KMS-11 (cell line): ENCODE results near the gene TADA3.

ENCODE experiments used
- H2AFZ ChIP-seq: fragments of 200-600 bp; sonication (generic); 2 replicates; pipeline ENCODE4 v1.6.1; 2016; ENCODE audit warnings: antibody characterized with exemption, mixed run types, low read depth
- H3K27ac ChIP-seq: fragments of 200-600 bp; sonication (generic); 2 replicates; pipeline ENCODE4 v1.6.1; 2016; ENCODE audit warnings: mild to moderate bottlenecking, mixed run types
- H3K27me3 ChIP-seq: fragments of 200-600 bp; sonication (generic); 2 replicates; pipeline ENCODE4 v1.6.1; 2017; ENCODE audit warnings: mild to moderate bottlenecking, low read depth, mixed run types, moderate library complexity; ENCODE audit not compliant: insufficient read depth
- H3K36me3 ChIP-seq: fragments of 200-600 bp; sonication (generic); 2 replicates; pipeline ENCODE4 v1.6.1; 2017; ENCODE audit warnings: mild to moderate bottlenecking, mixed run types; ENCODE audit not compliant: insufficient read depth
- H3K4me1 ChIP-seq: fragments of 200-600 bp; sonication (generic); 2 replicates; pipeline ENCODE4 v1.6.1; 2016; ENCODE audit warnings: mild to moderate bottlenecking, low read depth, mixed run types; ENCODE audit not compliant: poor library complexity, severe bottlenecking
- H3K4me2 ChIP-seq: fragments of 200-600 bp; sonication (generic); 2 replicates; pipeline ENCODE4 v1.7.0; 2016; ENCODE audit warnings: mild to moderate bottlenecking, mixed run types
- H3K4me3 ChIP-seq: fragments of 200-600 bp; sonication (generic); IDR thresholded peaks from 2 replicates; pipeline ENCODE4 v1.6.1; 2017; ENCODE audit warnings: low read depth, low read length, mixed read lengths; ENCODE audit not compliant: insufficient read depth
- H3K79me2 ChIP-seq: fragments of 200-600 bp; sonication (generic); 2 replicates; pipeline ENCODE4 v1.6.1; 2016; ENCODE audit warnings: low read depth, mixed run types; ENCODE audit not compliant: insufficient read depth
- H3K9ac ChIP-seq: fragments of 200-600 bp; sonication (generic); 2 replicates; pipeline ENCODE4 v1.6.1; 2016; ENCODE audit warnings: mild to moderate bottlenecking, mixed run types
- H4K20me1 ChIP-seq: fragments of 200-600 bp; sonication (generic); 2 replicates; pipeline ENCODE4 v1.6.1; 2016; ENCODE audit warnings: mild to moderate bottlenecking, mixed run types; ENCODE audit not compliant: insufficient read depth
- TF ChIP-seq, protein P1 (sequence below): fragments of 200-600 bp; sonication (generic); conservative IDR thresholded peaks from 2 replicates; pipeline ENCODE4 v1.6.1; 2017; ENCODE audit warnings: low read depth, mild to moderate bottlenecking, antibody characterized with exemption, low read length, moderate library complexity, mixed read lengths

TADA3 gene

DNA sequence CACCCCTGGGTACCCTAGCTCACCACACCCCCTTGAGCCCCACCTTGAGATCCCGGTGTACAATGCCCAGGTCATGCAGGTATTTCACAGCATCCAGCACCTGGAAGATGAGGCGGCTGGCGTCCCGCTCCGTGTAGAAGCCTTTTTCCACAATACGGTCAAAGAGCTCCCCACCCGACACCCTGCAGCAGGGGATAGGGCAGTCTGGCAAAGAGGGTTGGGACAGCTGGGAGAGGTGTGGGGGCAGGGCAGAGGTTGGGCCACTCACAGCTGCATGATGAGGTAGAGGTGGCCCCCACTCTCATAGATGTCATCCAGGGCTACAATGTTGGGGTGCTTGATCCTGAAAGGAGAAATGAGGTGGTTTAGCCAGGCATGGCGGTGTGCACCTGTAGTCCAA lies 29.4 kb downstream of the TADA3 start:
- Histone ChIP-seq H3K9ac (no peak overlapping the region), H3K4me1 (no peaks in the 10 kb centered on the region), H3K36me3 (no peaks in the 10 kb centered on the region), H2AFZ (no peak overlapping the region), H3K4me3 (no peak overlapping the region), H4K20me1 (no peaks in the 10 kb centered on the region), H3K27me3 (no peaks in the 10 kb centered on the region), H3K79me2 (no peaks in the 10 kb centered on the region), H3K27ac (no peak overlapping the region), H3K4me2 (no peak overlapping the region)
- TF ChIP-seq, protein P1, sequence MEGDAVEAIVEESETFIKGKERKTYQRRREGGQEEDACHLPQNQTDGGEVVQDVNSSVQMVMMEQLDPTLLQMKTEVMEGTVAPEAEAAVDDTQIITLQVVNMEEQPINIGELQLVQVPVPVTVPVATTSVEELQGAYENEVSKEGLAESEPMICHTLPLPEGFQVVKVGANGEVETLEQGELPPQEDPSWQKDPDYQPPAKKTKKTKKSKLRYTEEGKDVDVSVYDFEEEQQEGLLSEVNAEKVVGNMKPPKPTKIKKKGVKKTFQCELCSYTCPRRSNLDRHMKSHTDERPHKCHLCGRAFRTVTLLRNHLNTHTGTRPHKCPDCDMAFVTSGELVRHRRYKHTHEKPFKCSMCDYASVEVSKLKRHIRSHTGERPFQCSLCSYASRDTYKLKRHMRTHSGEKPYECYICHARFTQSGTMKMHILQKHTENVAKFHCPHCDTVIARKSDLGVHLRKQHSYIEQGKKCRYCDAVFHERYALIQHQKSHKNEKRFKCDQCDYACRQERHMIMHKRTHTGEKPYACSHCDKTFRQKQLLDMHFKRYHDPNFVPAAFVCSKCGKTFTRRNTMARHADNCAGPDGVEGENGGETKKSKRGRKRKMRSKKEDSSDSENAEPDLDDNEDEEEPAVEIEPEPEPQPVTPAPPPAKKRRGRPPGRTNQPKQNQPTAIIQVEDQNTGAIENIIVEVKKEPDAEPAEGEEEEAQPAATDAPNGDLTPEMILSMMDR, result no peak

DNA sequence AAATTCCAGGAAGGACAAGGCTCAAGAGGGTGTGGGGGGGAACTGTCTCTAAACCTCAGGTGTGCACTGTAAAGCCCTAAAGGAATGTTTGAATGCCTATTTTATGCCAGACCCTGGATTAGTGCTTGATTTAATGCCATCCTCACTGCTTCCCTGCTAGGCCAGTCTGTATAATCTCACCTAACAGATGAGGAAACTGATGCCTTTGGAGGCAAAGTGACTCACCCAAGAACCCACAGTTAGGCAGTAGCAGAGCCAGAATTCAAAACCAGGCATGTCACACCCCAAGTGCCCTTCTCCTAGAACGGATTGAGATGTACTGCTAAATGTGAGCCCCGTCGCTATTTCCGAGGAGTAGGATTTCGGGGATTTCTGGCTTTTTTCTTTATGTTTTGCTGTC lies 30.4 kb downstream of the TADA3 start:
- H3K9ac ChIP-seq, result no peak overlapping the region
- H3K27ac ChIP-seq, result no peak overlapping the region
- no peaks in the 10 kb centered on the region for H3K27me3 ChIP-seq
- H3K4me1 ChIP-seq, result no peaks in the 10 kb centered on the region
- H3K79me2 ChIP-seq, result no peaks in the 10 kb centered on the region
- no peaks in the 10 kb centered on the region for H4K20me1 ChIP-seq
- H3K4me3 ChIP-seq, result no peak overlapping the region
- H3K36me3 ChIP-seq, result no peaks in the 10 kb centered on the region
- TF ChIP-seq, protein P1, result no peak
- no peak overlapping the region for H2AFZ ChIP-seq
- H3K4me2 ChIP-seq, result no peak overlapping the region

DNA sequence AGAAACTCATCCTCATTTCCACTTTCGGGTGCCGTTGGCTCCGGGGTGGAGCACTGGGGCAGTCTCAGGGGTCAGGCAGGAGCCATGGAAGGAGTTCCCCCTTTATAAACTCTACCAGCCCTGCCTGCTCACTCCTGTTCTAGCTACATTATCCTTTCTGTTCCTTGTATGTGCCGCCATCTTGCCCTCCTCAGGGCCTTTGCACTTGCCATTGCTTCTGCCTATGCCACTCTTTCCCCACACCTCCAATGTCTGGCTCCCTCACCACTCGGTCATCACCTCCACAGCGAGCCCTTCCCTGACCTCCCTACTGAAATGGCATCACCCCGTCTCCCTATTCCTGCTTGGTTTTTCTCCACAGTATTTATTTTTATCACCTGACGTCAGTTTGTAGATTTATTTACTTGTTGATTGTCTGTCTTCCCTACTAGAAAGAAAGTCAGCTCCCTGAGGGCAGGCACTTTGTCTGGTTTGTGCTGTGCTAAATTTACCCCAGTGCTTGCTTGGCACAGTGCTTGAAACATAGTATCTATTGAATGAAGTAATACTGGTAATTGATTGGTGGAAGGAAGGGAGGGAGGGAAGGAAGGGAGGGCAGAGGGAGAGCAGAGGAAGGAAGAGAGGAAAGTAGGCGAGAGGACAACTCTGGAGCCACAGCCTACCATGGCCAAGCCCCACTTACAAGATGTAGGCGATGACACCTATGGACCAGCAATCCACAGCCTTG lies 31.3 kb downstream of the TADA3 start:
- H3K9ac ChIP-seq, result no peak overlapping the region
- H3K4me1 ChIP-seq, result no peaks in the 10 kb centered on the region
- no peak overlapping the region for H3K4me3 ChIP-seq
- TF ChIP-seq, protein P1, result no peak
- no peak overlapping the region for H2AFZ ChIP-seq
- no peak overlapping the region for H3K4me2 ChIP-seq
- no peaks in the 10 kb centered on the region for H3K79me2 ChIP-seq
- H4K20me1 ChIP-seq, result no peaks in the 10 kb centered on the region
- no peaks in the 10 kb centered on the region for H3K27me3 ChIP-seq
- no peak overlapping the region for H3K27ac ChIP-seq
- no peaks in the 10 kb centered on the region for H3K36me3 ChIP-seq

DNA sequence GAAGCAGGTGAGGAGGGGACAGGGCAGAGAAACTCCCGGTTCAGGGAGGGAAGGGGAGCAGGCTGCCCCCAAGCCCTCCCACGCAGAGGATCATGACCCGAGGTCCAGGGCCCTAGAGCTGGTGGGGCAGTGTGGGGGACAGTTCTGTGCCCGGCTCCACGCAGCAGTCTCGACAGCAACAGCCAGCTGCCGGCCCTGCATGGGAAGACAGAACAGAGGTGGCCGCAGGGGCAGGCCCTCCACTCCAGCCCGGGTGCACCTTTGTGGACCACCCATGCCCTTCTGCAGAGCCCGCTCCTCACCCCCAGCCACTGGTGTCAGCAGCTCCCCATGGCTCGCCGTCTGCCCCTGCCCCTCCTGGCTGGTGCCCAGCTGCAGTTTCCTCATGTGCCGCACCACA lies 34.8 kb downstream of the TADA3 start:
- TF ChIP-seq, protein P1, result no peak
- Histone ChIP-seq H3K27me3 (no peaks in the 10 kb centered on the region), H3K36me3 (no peaks in the 10 kb centered on the region), H3K9ac (no peak overlapping the region), H3K27ac (no peak overlapping the region), H3K4me2 (no peak overlapping the region), H3K4me1 (no peaks in the 10 kb centered on the region), H3K79me2 (no peaks in the 10 kb centered on the region), H2AFZ (no peak overlapping the region), H4K20me1 (no peaks in the 10 kb centered on the region), H3K4me3 (no peak overlapping the region)
